ENCODE data around the gene GPATCH1. TPM values are rescaled to one million over a fixed set of nuclear protein-coding genes. Genes with fewer than 3 reads are reported as not detected.

The GPATCH1 gene
- total and polyA plus RNA-seq, 2 of the 13 experiments (the other 11 are each of a cell fraction or from before 2014, with no cell fraction given): 6.8 to 6.9 TPM

DNA sequence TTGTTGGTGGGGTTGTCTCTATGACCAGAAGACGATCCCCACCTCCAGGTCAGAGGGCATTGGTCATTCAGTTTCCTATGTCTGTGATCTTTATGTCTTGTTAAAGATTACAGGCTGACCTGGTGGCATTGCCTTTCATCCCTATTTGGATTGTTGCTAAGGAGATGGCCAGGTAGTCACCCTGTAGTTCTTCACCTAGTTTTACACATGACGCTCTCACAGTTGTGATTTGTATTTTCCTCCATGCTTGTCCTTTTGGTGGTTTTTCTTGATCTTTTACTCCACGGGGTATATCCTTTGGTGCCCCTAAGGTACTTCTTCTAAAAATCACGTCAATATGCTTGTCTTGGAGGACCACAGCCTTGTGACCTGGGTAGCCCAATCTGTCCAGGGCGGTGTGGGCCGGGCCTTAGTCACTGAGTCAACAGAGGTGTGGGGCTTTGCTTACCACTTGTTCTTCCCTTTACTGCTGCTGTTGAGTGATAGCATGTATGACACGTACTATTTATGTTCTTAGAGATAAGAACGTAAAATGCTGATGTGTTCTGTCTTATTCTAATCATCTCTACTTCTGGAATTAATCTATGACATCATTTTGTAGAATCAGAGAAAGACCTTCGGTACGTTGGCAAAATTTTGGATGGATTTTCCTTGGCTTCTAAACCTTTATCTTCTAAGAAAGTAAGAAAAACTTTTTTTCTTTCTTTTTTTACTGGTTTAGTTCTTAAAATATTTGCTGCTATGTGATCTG, 20.1 kb downstream of the GPATCH1 start (continued):
- TF ChIP-seq KLF6 (CRISPR knock-in tag; IDR thresholded peaks at IDR 0.05) (0 out of 2 replicates have a peak, but pooled peaks have one; percentile 15), PAF1 (CRISPR knock-in tag; IDR thresholded peaks at IDR 0.05) (no peak), POLR2AphosphoS2 (IDR thresholded peaks at IDR 0.05; ENCODE audit: low read depth, low read length) (no peak), ZSCAN29 (CRISPR knock-in tag; conservative IDR thresholded peaks at IDR 0.05) (no peak; the same call in 1 of the 2 replicates), ZNF18 (CRISPR knock-in tag; IDR thresholded peaks at IDR 0.05; ENCODE audit: insufficient replicate concordance) (no peak), ETV5 (CRISPR knock-in tag; IDR thresholded peaks at IDR 0.05; ENCODE audit: borderline replicate concordance) (no peak; the same call in 1 of the 2 replicates), ZSCAN20 (CRISPR knock-in tag; IDR thresholded peaks at IDR 0.05; ENCODE audit: borderline replicate concordance) (no peak), GPN1 (CRISPR knock-in tag; IDR thresholded peaks at IDR 0.05; ENCODE audit: borderline replicate concordance) (no peak), ZIK1 (CRISPR knock-in tag; IDR thresholded peaks at IDR 0.05; ENCODE audit: borderline replicate concordance, low read depth) (no peak), GZF1 (CRISPR knock-in tag; IDR thresholded peaks at IDR 0.05) (no peak), MBNL3 (CRISPR knock-in tag; conservative IDR thresholded peaks at IDR 0.05) (no peak), SMAD3 (CRISPR knock-in tag; IDR thresholded peaks at IDR 0.05) (0 out of 2 replicates have a peak, but pooled peaks have one; percentile 44), ZSCAN9 (CRISPR knock-in tag; IDR thresholded peaks at IDR 0.05; ENCODE audit: borderline replicate concordance) (no peak), RARA (CRISPR knock-in tag; IDR thresholded peaks at IDR 0.05) (peak; percentile 95), GABPB1 (CRISPR knock-in tag; IDR thresholded peaks at IDR 0.05) (no peak), HDAC2 (CRISPR knock-in tag; IDR thresholded peaks at IDR 0.05) (peak; percentile 94), ZNF3 (CRISPR knock-in tag; IDR thresholded peaks at IDR 0.05) (no peak), ZNF251 (CRISPR knock-in tag; IDR thresholded peaks at IDR 0.05) (no peak), ZNF749 (CRISPR knock-in tag; IDR thresholded peaks at IDR 0.05; ENCODE audit: borderline replicate concordance) (no peak), ZKSCAN1 (IDR thresholded peaks at IDR 0.05; ENCODE audit: low read length) (no peak), ZNF343 (CRISPR knock-in tag; IDR thresholded peaks at IDR 0.05) (no peak), NFYC (CRISPR knock-in tag; IDR thresholded peaks at IDR 0.05) (no peak), HIVEP1 (CRISPR knock-in tag; IDR thresholded peaks at IDR 0.05) (no peak), RBFOX2 (IDR thresholded peaks at IDR 0.05; ENCODE audit: low read depth, low read length) (no peak), PLRG1 (conservative IDR thresholded peaks at IDR 0.05) (no peak)
- TF ChIP-seq, protein P1, sequence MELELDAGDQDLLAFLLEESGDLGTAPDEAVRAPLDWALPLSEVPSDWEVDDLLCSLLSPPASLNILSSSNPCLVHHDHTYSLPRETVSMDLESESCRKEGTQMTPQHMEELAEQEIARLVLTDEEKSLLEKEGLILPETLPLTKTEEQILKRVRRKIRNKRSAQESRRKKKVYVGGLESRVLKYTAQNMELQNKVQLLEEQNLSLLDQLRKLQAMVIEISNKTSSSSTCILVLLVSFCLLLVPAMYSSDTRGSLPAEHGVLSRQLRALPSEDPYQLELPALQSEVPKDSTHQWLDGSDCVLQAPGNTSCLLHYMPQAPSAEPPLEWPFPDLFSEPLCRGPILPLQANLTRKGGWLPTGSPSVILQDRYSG (CRISPR knock-in tag; IDR thresholded peaks at IDR 0.05): no peak
- TF ChIP-seq, protein P2, sequence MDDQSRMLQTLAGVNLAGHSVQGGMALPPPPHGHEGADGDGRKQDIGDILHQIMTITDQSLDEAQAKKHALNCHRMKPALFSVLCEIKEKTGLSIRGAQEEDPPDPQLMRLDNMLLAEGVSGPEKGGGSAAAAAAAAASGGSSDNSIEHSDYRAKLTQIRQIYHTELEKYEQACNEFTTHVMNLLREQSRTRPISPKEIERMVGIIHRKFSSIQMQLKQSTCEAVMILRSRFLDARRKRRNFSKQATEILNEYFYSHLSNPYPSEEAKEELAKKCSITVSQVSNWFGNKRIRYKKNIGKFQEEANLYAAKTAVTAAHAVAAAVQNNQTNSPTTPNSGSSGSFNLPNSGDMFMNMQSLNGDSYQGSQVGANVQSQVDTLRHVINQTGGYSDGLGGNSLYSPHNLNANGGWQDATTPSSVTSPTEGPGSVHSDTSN (CRISPR knock-in tag; IDR thresholded peaks at IDR 0.05; ENCODE audit: borderline replicate concordance): no peak
- TF ChIP-seq, protein P3, sequence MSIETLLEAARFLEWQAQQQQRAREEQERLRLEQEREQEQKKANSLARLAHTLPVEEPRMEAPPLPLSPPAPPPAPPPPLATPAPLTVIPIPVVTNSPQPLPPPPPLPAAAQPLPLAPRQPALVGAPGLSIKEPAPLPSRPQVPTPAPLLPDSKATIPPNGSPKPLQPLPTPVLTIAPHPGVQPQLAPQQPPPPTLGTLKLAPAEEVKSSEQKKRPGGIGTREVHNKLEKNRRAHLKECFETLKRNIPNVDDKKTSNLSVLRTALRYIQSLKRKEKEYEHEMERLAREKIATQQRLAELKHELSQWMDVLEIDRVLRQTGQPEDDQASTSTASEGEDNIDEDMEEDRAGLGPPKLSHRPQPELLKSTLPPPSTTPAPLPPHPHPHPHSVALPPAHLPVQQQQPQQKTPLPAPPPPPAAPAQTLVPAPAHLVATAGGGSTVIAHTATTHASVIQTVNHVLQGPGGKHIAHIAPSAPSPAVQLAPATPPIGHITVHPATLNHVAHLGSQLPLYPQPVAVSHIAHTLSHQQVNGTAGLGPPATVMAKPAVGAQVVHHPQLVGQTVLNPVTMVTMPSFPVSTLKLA (IDR thresholded peaks at IDR 0.05): no peak
